HepG2 (cell line): ENCODE results near the gene TTC39B. TPM values are rescaled to one million over a fixed set of nuclear protein-coding genes. Genes with fewer than 3 reads are reported as not detected.

Experiments
- ASH2L ChIP-seq: fragments of 300-600, 200-600 bp; sonication (generic); IDR thresholded peaks from 2 replicates; pipeline ENCODE4 v1.7.0; 2017; ENCODE audit warnings: low read depth, mild to moderate bottlenecking, moderate library complexity, mixed read lengths, low read length; ENCODE audit not compliant: insufficient read length
- FOSL2 ChIP-seq: sonication (generic); formaldehyde crosslinking; IDR thresholded peaks from 2 replicates; pipeline ENCODE4 v1.4.0; 2020; ENCODE audit warnings: missing genetic modification reagents
- JUNB ChIP-seq: sonication (generic); formaldehyde crosslinking; IDR thresholded peaks from 2 replicates; pipeline ENCODE4 v1.8.0; 2022; ENCODE audit warnings: missing genetic modification reagents, mild to moderate bottlenecking, borderline replicate concordance
- MED1 ChIP-seq: sonication (generic); formaldehyde crosslinking; IDR thresholded peaks from 2 replicates; pipeline ENCODE4 v1.4.0; 2020; ENCODE audit warnings: missing genetic modification reagents
- MTA1 ChIP-seq: sonication (generic); formaldehyde crosslinking; IDR thresholded peaks from 2 replicates; pipeline ENCODE4 v1.4.0; 2020; ENCODE audit warnings: missing genetic modification reagents, mild to moderate bottlenecking, borderline replicate concordance
- PAF1 ChIP-seq: IDR thresholded peaks from 2 replicates; pipeline ENCODE4 v1.6.1; 2016; ENCODE audit warnings: missing genetic modification reagents, missing compliant biosample characterization
- PPARG ChIP-seq: conservative IDR thresholded peaks from 2 replicates; pipeline ENCODE4 v1.6.1; 2016; ENCODE audit warnings: missing biosample characterization, missing genetic modification reagents
- SALL1 ChIP-seq: sonication (generic); formaldehyde crosslinking; IDR thresholded peaks from 2 replicates; pipeline ENCODE4 v1.8.0; 2022; ENCODE audit warnings: mild to moderate bottlenecking, missing genetic modification reagents
- TCF7 ChIP-seq: sonication (generic); IDR thresholded peaks from 2 replicates; pipeline ENCODE4 v1.6.1; 2016; ENCODE audit warnings: antibody characterized with exemption, low read depth
- TEAD3 ChIP-seq: optimal IDR thresholded peaks from 2 replicates; pipeline ENCODE3; 2016; ENCODE audit warnings: borderline replicate concordance
- ZNF205 ChIP-seq: IDR thresholded peaks from 2 replicates; pipeline ENCODE4 v1.6.1; 2018; ENCODE audit warnings: missing biosample characterization, missing genetic modification reagents
- ZNF225 ChIP-seq: sonication (generic); formaldehyde crosslinking; IDR thresholded peaks from 2 replicates; pipeline ENCODE4 v1.4.0; 2020; ENCODE audit warnings: mild to moderate bottlenecking, missing genetic modification reagents
- ZNF260 ChIP-seq: sonication (generic); formaldehyde crosslinking; IDR thresholded peaks from 2 replicates; pipeline ENCODE4 v1.4.0; 2020; ENCODE audit warnings: missing genetic modification reagents, low read depth, mild to moderate bottlenecking, borderline replicate concordance
- ZNF564 ChIP-seq: sonication (generic); formaldehyde crosslinking; IDR thresholded peaks from 2 replicates; pipeline ENCODE4 v1.8.1; 2023; ENCODE audit warnings: mild to moderate bottlenecking, missing genetic modification reagents
- polyA plus RNA-seq, 8 experiments: library from polyadenylated mRNA; depleted of rRNA in 3 of 8; stranded (reverse) in 7 of 8; unstranded in 1 of 8; fragments of >200 nt; fragmentation: Illumina TruSeq in 4 of 8; extraction: Trizol in 4 of 8; gene quantifications; 2 replicates each; pipeline versions ENCODE4 v1.2.1 to v1.2.3, GENCODE V29; 2011 to 2016; ENCODE audit warnings: low read depth in 4 of 8, missing spikeins in 1 of 8, mixed read lengths in 1 of 8; ENCODE audit not compliant: insufficient read depth in 1 of 8
- total RNA-seq, 5 experiments: library from RNA; depleted of rRNA; stranded (reverse); fragments of >200 nt; fragmentation: Illumina TruSeq; extraction: Trizol; gene quantifications; 2 replicates each; pipeline ENCODE4 v1.2.3, GENCODE V29; 2016; ENCODE audit warnings: low read depth in 1 of 5
- TF ChIP-seq, protein P1 (sequence below): sonication (generic); formaldehyde crosslinking; IDR thresholded peaks from 2 replicates; pipeline ENCODE4 v1.5.1; 2020; ENCODE audit warnings: mild to moderate bottlenecking, missing genetic modification reagents
- TF ChIP-seq, protein P2 (sequence below): sonication (generic); formaldehyde crosslinking; IDR thresholded peaks from 2 replicates; pipeline ENCODE4 v1.5.0; 2020; ENCODE audit warnings: mild to moderate bottlenecking, missing genetic modification reagents
- TF ChIP-seq, protein P3 (sequence below): sonication (generic); formaldehyde crosslinking; IDR thresholded peaks from 2 replicates; pipeline ENCODE4 v1.4.0; 2020; ENCODE audit warnings: missing genetic modification reagents
- TF ChIP-seq, protein P4 (sequence below): sonication (generic); IDR thresholded peaks from 2 replicates; pipeline ENCODE4 v1.6.1; 2016; ENCODE audit warnings: low read depth, borderline replicate concordance
- TF ChIP-seq, protein P5 (sequence below): sonication (generic); formaldehyde crosslinking; IDR thresholded peaks from 2 replicates; pipeline ENCODE4 v1.4.0; 2020; ENCODE audit warnings: mild to moderate bottlenecking, missing genetic modification reagents
- TF ChIP-seq, protein P6 (sequence below): IDR thresholded peaks from 2 replicates; pipeline ENCODE4 v1.6.1; 2016; ENCODE audit warnings: mild to moderate bottlenecking

Gene TTC39B
- total and polyA plus RNA-seq, 2 of the 13 experiments (the other 11 are each of a cell fraction or from before 2014, with no cell fraction given): 14.3 to 19.4 TPM

DNA sequence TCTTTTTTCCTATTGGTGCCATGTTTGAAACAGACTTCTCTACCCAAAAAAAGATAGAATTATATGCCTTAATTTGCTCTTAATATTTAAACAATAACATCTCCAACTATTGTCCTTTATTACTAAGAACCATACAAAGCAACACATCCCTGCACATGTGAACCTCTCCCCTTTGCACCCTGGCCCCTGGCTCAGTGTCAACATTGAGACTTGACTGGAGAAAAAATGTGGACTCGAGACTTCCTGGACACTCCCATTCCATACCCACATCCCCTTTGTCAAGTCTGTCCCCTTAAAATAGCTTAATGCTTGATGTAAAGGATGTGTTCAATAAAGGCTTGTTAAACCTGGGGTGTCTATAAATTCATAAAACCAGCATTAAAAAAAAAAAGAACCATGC is 53.2 kb downstream of the TTC39B start (continued):
- TF ChIP-seq PAF1 (no peak), PPARG (no peak), MED1 (peak; percentile 27; the same call in 1 of the 2 replicates), FOSL2 (CRISPR knock-in tag) (no peak), TEAD3 (CRISPR knock-in tag) (peak; percentile 58), SALL1 (CRISPR knock-in tag) (peak; percentile 40; the same call in 1 of the 2 replicates), ZNF225 (no peak), TCF7 (no peak), ZNF205 (no peak), ZNF564 (CRISPR knock-in tag) (no peak), ZNF260 (no peak), JUNB (no peak), ASH2L (no peak), MTA1 (CRISPR knock-in tag) (no peak)
- TF ChIP-seq, protein P1, sequence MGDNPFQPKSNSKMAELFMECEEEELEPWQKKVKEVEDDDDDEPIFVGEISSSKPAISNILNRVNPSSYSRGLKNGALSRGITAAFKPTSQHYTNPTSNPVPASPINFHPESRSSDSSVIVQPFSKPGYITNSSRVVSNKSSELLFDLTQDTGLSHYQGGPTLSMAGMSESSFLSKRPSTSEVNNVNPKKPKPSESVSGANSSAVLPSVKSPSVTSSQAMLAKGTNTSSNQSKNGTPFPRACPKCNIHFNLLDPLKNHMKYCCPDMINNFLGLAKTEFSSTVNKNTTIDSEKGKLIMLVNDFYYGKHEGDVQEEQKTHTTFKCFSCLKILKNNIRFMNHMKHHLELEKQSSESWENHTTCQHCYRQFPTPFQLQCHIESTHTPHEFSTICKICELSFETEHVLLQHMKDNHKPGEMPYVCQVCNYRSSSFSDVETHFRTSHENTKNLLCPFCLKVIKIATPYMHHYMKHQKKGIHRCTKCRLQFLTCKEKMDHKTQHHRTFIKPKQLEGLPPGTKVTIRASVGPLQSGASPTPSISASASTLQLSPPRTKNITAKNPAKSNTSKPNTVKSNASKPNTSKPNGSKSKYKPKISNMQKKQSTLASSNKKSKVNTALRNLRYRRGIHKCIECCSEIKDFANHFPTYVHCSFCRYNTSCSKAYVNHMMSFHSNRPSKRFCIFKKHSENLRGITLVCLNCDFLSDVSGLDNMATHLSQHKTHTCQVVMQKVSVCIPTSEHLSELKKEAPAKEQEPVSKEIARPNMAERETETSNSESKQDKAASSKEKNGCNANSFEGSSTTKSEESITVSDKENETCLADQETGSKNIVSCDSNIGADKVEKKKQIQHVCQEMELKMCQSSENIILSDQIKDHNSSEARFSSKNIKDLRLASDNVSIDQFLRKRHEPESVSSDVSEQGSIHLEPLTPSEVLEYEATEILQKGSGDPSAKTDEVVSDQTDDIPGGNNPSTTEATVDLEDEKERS (CRISPR knock-in tag): no peak
- TF ChIP-seq, protein P2, sequence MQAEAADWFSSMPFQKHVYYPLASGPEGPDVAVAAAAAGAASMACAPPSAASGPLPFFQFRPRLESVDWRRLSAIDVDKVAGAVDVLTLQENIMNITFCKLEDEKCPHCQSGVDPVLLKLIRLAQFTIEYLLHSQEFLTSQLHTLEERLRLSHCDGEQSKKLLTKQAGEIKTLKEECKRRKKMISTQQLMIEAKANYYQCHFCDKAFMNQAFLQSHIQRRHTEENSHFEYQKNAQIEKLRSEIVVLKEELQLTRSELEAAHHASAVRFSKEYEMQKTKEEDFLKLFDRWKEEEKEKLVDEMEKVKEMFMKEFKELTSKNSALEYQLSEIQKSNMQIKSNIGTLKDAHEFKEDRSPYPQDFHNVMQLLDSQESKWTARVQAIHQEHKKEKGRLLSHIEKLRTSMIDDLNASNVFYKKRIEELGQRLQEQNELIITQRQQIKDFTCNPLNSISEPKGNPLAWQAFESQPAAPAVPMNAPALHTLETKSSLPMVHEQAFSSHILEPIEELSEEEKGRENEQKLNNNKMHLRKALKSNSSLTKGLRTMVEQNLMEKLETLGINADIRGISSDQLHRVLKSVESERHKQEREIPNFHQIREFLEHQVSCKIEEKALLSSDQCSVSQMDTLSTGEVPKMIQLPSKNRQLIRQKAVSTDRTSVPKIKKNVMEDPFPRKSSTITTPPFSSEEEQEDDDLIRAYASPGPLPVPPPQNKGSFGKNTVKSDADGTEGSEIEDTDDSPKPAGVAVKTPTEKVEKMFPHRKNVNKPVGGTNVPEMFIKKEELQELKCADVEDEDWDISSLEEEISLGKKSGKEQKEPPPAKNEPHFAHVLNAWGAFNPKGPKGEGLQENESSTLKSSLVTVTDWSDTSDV (CRISPR knock-in tag): no peak
- TF ChIP-seq, protein P3, sequence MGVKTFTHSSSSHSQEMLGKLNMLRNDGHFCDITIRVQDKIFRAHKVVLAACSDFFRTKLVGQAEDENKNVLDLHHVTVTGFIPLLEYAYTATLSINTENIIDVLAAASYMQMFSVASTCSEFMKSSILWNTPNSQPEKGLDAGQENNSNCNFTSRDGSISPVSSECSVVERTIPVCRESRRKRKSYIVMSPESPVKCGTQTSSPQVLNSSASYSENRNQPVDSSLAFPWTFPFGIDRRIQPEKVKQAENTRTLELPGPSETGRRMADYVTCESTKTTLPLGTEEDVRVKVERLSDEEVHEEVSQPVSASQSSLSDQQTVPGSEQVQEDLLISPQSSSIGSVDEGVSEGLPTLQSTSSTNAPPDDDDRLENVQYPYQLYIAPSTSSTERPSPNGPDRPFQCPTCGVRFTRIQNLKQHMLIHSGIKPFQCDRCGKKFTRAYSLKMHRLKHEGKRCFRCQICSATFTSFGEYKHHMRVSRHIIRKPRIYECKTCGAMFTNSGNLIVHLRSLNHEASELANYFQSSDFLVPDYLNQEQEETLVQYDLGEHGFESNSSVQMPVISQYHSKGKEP (CRISPR knock-in tag): no peak
- TF ChIP-seq, protein P4, sequence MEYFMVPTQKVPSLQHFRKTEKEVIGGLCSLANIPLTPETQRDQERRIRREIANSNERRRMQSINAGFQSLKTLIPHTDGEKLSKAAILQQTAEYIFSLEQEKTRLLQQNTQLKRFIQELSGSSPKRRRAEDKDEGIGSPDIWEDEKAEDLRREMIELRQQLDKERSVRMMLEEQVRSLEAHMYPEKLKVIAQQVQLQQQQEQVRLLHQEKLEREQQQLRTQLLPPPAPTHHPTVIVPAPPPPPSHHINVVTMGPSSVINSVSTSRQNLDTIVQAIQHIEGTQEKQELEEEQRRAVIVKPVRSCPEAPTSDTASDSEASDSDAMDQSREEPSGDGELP: no peak
- TF ChIP-seq, protein P5, sequence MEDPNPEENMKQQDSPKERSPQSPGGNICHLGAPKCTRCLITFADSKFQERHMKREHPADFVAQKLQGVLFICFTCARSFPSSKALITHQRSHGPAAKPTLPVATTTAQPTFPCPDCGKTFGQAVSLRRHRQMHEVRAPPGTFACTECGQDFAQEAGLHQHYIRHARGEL (CRISPR knock-in tag): no peak
- TF ChIP-seq, protein P6, sequence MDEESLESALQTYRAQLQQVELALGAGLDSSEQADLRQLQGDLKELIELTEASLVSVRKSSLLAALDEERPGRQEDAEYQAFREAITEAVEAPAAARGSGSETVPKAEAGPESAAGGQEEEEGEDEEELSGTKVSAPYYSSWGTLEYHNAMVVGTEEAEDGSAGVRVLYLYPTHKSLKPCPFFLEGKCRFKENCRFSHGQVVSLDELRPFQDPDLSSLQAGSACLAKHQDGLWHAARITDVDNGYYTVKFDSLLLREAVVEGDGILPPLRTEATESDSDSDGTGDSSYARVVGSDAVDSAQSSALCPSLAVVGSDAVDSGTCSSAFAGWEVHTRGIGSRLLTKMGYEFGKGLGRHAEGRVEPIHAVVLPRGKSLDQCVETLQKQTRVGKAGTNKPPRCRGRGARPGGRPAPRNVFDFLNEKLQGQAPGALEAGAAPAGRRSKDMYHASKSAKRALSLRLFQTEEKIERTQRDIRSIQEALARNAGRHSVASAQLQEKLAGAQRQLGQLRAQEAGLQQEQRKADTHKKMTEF: no peak
